OCI-LY3 (cell line): ENCODE measurements around the gene GUCD1.
"Not testable (repeated sequence)": the region's sequence is repeated elsewhere in the genome, so short reads cannot be mapped to it uniquely, and the experiment has no call there.

Experiments
- EZH2phosphoT487 ChIP-seq: fragments of 200-600 bp; shearing (Covaris generic); IDR thresholded peaks from 2 replicates; pipeline ENCODE4 v1.6.1; 2018; ENCODE audit warnings: antibody characterized with exemption, mixed run types, low read depth
- TF ChIP-seq, protein P1 (sequence below): fragments of 200-600, 300-600 bp; sonication (generic); IDR thresholded peaks from 2 replicates; pipeline ENCODE4 v1.5.1; 2014; ENCODE audit warnings: antibody characterized with exemption, low read length, low read depth

- TF ChIP-seq, protein P1, sequence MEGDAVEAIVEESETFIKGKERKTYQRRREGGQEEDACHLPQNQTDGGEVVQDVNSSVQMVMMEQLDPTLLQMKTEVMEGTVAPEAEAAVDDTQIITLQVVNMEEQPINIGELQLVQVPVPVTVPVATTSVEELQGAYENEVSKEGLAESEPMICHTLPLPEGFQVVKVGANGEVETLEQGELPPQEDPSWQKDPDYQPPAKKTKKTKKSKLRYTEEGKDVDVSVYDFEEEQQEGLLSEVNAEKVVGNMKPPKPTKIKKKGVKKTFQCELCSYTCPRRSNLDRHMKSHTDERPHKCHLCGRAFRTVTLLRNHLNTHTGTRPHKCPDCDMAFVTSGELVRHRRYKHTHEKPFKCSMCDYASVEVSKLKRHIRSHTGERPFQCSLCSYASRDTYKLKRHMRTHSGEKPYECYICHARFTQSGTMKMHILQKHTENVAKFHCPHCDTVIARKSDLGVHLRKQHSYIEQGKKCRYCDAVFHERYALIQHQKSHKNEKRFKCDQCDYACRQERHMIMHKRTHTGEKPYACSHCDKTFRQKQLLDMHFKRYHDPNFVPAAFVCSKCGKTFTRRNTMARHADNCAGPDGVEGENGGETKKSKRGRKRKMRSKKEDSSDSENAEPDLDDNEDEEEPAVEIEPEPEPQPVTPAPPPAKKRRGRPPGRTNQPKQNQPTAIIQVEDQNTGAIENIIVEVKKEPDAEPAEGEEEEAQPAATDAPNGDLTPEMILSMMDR, result not testable (repeated sequence)
- TF ChIP-seq EZH2phosphoT487, result not testable (repeated sequence)
Observed at GRCh38 chr22:24597076-24597475, 42.1 kb upstream of the GUCD1 start.
